CD14-positive monocyte (primary cell): ENCODE measurements around the gene MKKS. TPM values are rescaled to one million over a fixed set of nuclear protein-coding genes. Genes with fewer than 3 reads are reported as not detected.

Source experiments
- DNase-seq, 3 donors: peaks; one replicate each; pipeline ENCODE4 v3.0.0-alpha.2; 2011 to 2022
- H2AFZ ChIP-seq: 2 replicates; pipeline ENCODE4 v1.6.0; 2012; ENCODE audit warnings: mild to moderate bottlenecking, low read depth, low read length, inconsistent platforms; ENCODE audit not compliant: insufficient read depth, poor library complexity, severe bottlenecking
- H3K27ac ChIP-seq, 2 donors: 1 replicate in 1 of 2; 2 replicates in 1 of 2; pipeline ENCODE4 v1.5.1; 2012 to 2013; ENCODE audit warnings: low read length in 2 of 2, control low read depth in 1 of 2, inconsistent platforms in 1 of 2, low read depth in 1 of 2, mild to moderate bottlenecking in 1 of 2
- H3K27me3 ChIP-seq, 2 donors: one replicate each; pipeline versions ENCODE4 v1.6.0 to v1.6.1; 2011 to 2013; ENCODE audit warnings: low read length in 2 of 2; ENCODE audit not compliant: control insufficient read depth in 2 of 2, insufficient read depth in 2 of 2
- H3K36me3 ChIP-seq, 2 donors: replicated peaks in 1 of 2; 1 replicate in 1 of 2; 2 replicates in 1 of 2; pipeline versions ENCODE4 v1.5.1 to v1.6.1; 2012 to 2013; ENCODE audit warnings: low read length in 2 of 2, control low read depth in 1 of 2, inconsistent platforms in 1 of 2, mild to moderate bottlenecking in 1 of 2; ENCODE audit not compliant: insufficient read depth in 2 of 2, control insufficient read depth in 1 of 2
- H3K4me1 ChIP-seq, 2 donors: 1 replicate in 1 of 2; 2 replicates in 1 of 2; pipeline versions ENCODE4 v1.5.1 to v1.6.1; 2012 to 2013; ENCODE audit warnings: low read length in 2 of 2, control low read depth in 1 of 2, inconsistent platforms in 1 of 2, mild to moderate bottlenecking in 1 of 2, moderate library complexity in 1 of 2; ENCODE audit not compliant: insufficient read depth in 2 of 2, control insufficient read depth in 1 of 2
- H3K4me2 ChIP-seq: replicated peaks from 2 replicates; pipeline ENCODE3; 2012; ENCODE audit warnings: low read length, moderate library complexity, mild to moderate bottlenecking; ENCODE audit not compliant: poor library complexity, severe bottlenecking; ENCODE audit errors: extremely low read depth
- H3K4me3 ChIP-seq, 3 experiments: fragments of 200-600 bp in 1 of 3; sonication (generic) in 1 of 3; replicated peaks in 1 of 3; 1 replicate in 2 of 3; 2 replicates in 1 of 3; pipeline ENCODE4 v1.5.1; 2011 to 2013; ENCODE audit warnings: low read length in 3 of 3, mild to moderate bottlenecking in 3 of 3, control low read depth in 2 of 3, low read depth in 2 of 3, inconsistent platforms in 1 of 3, moderate library complexity in 1 of 3
- H3K79me2 ChIP-seq: 2 replicates; pipeline ENCODE4 v1.6.0; 2012; ENCODE audit warnings: mild to moderate bottlenecking, control low read depth, inconsistent platforms, low read length, moderate library complexity; ENCODE audit not compliant: insufficient read depth
- H3K9ac ChIP-seq: 2 replicates; pipeline ENCODE4 v1.6.0; 2017; ENCODE audit warnings: low read length, mild to moderate bottlenecking; ENCODE audit not compliant: insufficient read depth, poor library complexity, severe bottlenecking
- H3K9me3 ChIP-seq, 2 donors: replicated peaks in 1 of 2; 1 replicate in 1 of 2; 2 replicates in 1 of 2; pipeline versions ENCODE4 v1.5.1 to v1.6.1; 2012 to 2013; ENCODE audit warnings: low read length in 2 of 2, control low read depth in 1 of 2; ENCODE audit not compliant: control insufficient read depth in 1 of 2, insufficient read depth in 1 of 2
- H4K20me1 ChIP-seq: 2 replicates; pipeline ENCODE4 v1.6.0; 2012; ENCODE audit warnings: mild to moderate bottlenecking, low read length, control low read depth, moderate library complexity; ENCODE audit not compliant: insufficient read depth
- H3K27ac Mint-ChIP-seq, 7 donors: one replicate each; pipeline ENCODE4 v1.8.0; 2020; ENCODE audit warnings: mild to moderate bottlenecking in 7 of 7, mixed read lengths in 7 of 7, moderate library complexity in 6 of 7, inconsistent platforms in 2 of 7
- H3K27me3 Mint-ChIP-seq, 3 donors: one replicate each; pipeline ENCODE4 v1.8.0; 2021 to 2022; ENCODE audit warnings: low read depth in 3 of 3, mild to moderate bottlenecking in 3 of 3, mixed read lengths in 3 of 3, moderate library complexity in 3 of 3, inconsistent platforms in 1 of 3
- H3K36me3 Mint-ChIP-seq, 2 donors: one replicate each; pipeline ENCODE4 v1.8.0; 2020; ENCODE audit warnings: mixed read lengths in 2 of 2, inconsistent platforms in 1 of 2, mild to moderate bottlenecking in 1 of 2
- H3K4me1 Mint-ChIP-seq: one replicate; pipeline ENCODE4 v1.8.0; 2020; ENCODE audit warnings: mild to moderate bottlenecking, mixed read lengths
- H3K4me3 Mint-ChIP-seq, 2 donors: one replicate each; pipeline ENCODE4 v1.8.0; 2020; ENCODE audit warnings: mild to moderate bottlenecking in 2 of 2, mixed read lengths in 2 of 2, moderate library complexity in 1 of 2
- H3K9me3 Mint-ChIP-seq, 7 donors: one replicate each; pipeline ENCODE4 v1.8.0; 2020 to 2022; ENCODE audit warnings: mixed read lengths in 7 of 7, mild to moderate bottlenecking in 6 of 7, moderate library complexity in 6 of 7, inconsistent platforms in 2 of 7
- CTCF ChIP-seq: fragments of 200-600 bp; IDR thresholded peaks from one replicate; pipeline ENCODE4 v1.8.0; 2022; ENCODE audit warnings: antibody characterized with exemption, mild to moderate bottlenecking
- WGBS: methylation state at CpG from one replicate; pipeline ENCODE4 v1.1.5; 2013; ENCODE audit warnings: missing lambda C conversion rate; ENCODE audit not compliant: insufficient coverage; 5-methylcytosine and 5-hydroxymethylcytosine counted together
- intact Hi-C, 2 donors: fragments of 100-400 bp; cut with micrococcal nuclease; formaldehyde crosslinking; loops; one replicate each; pipeline versions ENCODE4 v1.15.0 to v1.15.1; 2023
- polyA minus RNA-seq: library from RNA; depleted of rRNA, polyadenylated mRNA; stranded (reverse); fragments of >200 nt; gene quantifications from 2 replicates; pipeline ENCODE4 v1.2.3, GENCODE V29; 2012
- polyA plus RNA-seq, 3 donors: library from polyadenylated mRNA; depleted of rRNA in 1 of 3; unstranded in 2 of 3; stranded (reverse) in 1 of 3; fragments of 300-500 nt in 2 of 3; fragments of >200 nt in 1 of 3; fragmentation: Illumina TruSeq in 2 of 3; gene quantifications; 1 replicate in 2 of 3; 2 replicates in 1 of 3; pipeline ENCODE4 v1.2.3, GENCODE V29; 2012 to 2021
- total RNA-seq, 12 experiments: library from RNA in 1 of 12; stranded (reverse) in 1 of 12; fragments of 120-200 nt in 1 of 12; gene quantifications; one replicate each; pipeline ENCODE4 v1.2.4 and lab custom pipeline; 2013 to 2026; ENCODE audit warnings: mixed read lengths in 6 of 12, inconsistent platforms in 1 of 12

Gene MKKS
- 12.7 TPM for total RNA-seq (2013)
- polyA plus RNA-seq, result 10 to 100 TPM in 2 of 3 donors, 1 to 10 TPM in 1; 4.8 to 34.6 (median 31.8) TPM
- polyA minus RNA-seq, result 1.7 and 4.2 TPM in 2 replicates
- 2.1 to 10.9 (median 6.2) reads per million in 11 experiments for total RNA-seq (lab: John Stamatoyannopoulos, UW)

- Mint-ChIP-seq H3K9me3 (no peaks in the 10 kb centered on the region), H3K4me1 (peaks cover 47% of the 10 kb centered on the region)
- no peaks in the 10 kb centered on the region for H3K27me3 ChIP-seq
Measured at GRCh38 chr20:10433623-10434466, at the start of gene MKKS. Gene MKKS, minus strand, starts transcription at chr20:10434222. Its CDS starts 20,708 bp downstream, at chr20:10413514.

More at GRCh38 chr20:10433623-10434466, at the start of gene MKKS:
- WGBS, result under 1% methylated on average over 53 of the region's 73 CpGs
- TF ChIP-seq CTCF, result no peak
- Mint-ChIP-seq H3K36me3 (peaks cover 2 to 9% of the 10 kb centered on the region in 2 donors), H3K27ac (peak within 1 kb of the TSS; percentile 92 to 96 (median 95)), H3K4me3 (peak within 1 kb of the TSS; percentile 92 to 94), H3K27me3 (no peaks in the 10 kb centered on the region)
- peaks cover 31% of the 10 kb centered on the region for H4K20me1 ChIP-seq
- peak within 1 kb of the TSS; percentile 76 to 93 (median 88) for H3K4me3 ChIP-seq
- peak within 1 kb of the TSS; percentile 84 to 91 for H3K27ac ChIP-seq
- H3K9me3 ChIP-seq, result no peaks in the 10 kb centered on the region
- H2AFZ ChIP-seq, result peak within 1 kb of the TSS; percentile 87
- H3K4me1 ChIP-seq, result peaks cover 21 to 33% of the 10 kb centered on the region in 2 donors
- peak; percentile 84 to 86 (median 86) for DNase-seq
- peak within 1 kb of the TSS; percentile 98 for H3K4me2 ChIP-seq
- intact Hi-C loops, result loop anchor here (5.0 to 10.0 kb wide), 2 partner anchors 81 to 238 kb away; partner anchors contain the start of gene JAG1 (in 2 of the 2)
- no peaks in the 10 kb centered on the region for H3K36me3 ChIP-seq
- peak within 1 kb of the TSS; percentile 85 for H3K9ac ChIP-seq
- H3K79me2 ChIP-seq, result peaks cover 88% of the 10 kb centered on the region
